ENCODE measurements around the gene PYM1. TPM values are rescaled to one million over a fixed set of nuclear protein-coding genes. Genes with fewer than 3 reads are reported as not detected.

Gene PYM1
- total and polyA plus RNA-seq, 2 of the 13 experiments (the other 11 are each of a cell fraction or from before 2014, with no cell fraction given) = 44.0 to 51.8 TPM

- FAIRE-seq = no peak
- CTCF ChIA-PET (ENCODE audit: low intra/inter-chr PET ratio, low total read pairs) = interaction anchor here (1.5 kb wide), 1 partner anchor 9 kb away, joined by 5 read pairs; no protein-coding TSS in a partner anchor
- WGBS (ENCODE audit: low lambda C conversion rate) = 2% methylated on average over 10 of the region's 10 CpGs
Observed at GRCh38 chr12:55931317-55931779, 3.7 kb upstream of the PYM1 start.

More at GRCh38 chr12:55931317-55931779, 3.7 kb upstream of the PYM1 start:
- POLR2A ChIA-PET = interaction anchor here (2.0 to 10.5 kb wide), 3 partner anchors 42 to 114 kb away, joined by 11 to 108 read pairs (median 20); partner anchors contain the start of genes DNAJC14, ORMDL2, RAB5B and SARNP
- DNase-seq (ENCODE audit: low spot score) = no peak
- Histone ChIP-seq H2AFZ (ENCODE audit: low read length) (no peak overlapping the region), H3K79me2 (ENCODE audit: insufficient read depth, low read length) (peaks cover 15% of the 10 kb centered on the region), H3K27me3 (ENCODE audit: control insufficient read depth in 1 of 2, insufficient read depth in 2 of 2, low read length in 2 of 2) (peaks cover 0 to 11% of the 10 kb centered on the region in 2 experiments; a peak in 1 of 5 replicates), H3K36me3 (replicated peaks in 1 of 2; ENCODE audit: control insufficient read depth in 1 of 2, insufficient read depth in 2 of 2, low read length in 2 of 2) (no peaks in the 10 kb centered on the region), H3K4me1 (ENCODE audit: insufficient read depth, low read length) (peaks cover 49% of the 10 kb centered on the region), H3K9ac (ENCODE audit: insufficient read depth, low read depth, low read length) (peak overlapping the region; percentile 61), H3K4me3 (replicated peaks in 1 of 3; ENCODE audit: insufficient read depth in 1 of 3, low read depth in 2 of 3, low read length in 3 of 3) (peak overlapping the region; percentile 70 to 80 (median 80)), H3K27ac (ENCODE audit: extremely low read length, insufficient read depth, low read length) (no peak overlapping the region), H3K4me2 (ENCODE audit: low read depth, low read length) (peak overlapping the region; percentile 97), H3K9me3 (ENCODE audit: low read length) (no peaks in the 10 kb centered on the region), H4K20me1 (ENCODE audit: insufficient read depth, low read length) (no peaks in the 10 kb centered on the region)
- ATAC-seq = no peak
- no TSS peak for BruUV-seq (replicated peaks)
- intact Hi-C loops (cut with micrococcal nuclease; ENCODE audit: unreplicated experiment) = loop anchor here (1.0 to 5.0 kb wide), 2 partner anchors 110 to 194 kb away; partner anchors contain the start of gene RPS26
- 0 out of 2 replicates have a peak, but pooled peaks have one; percentile 32 for TF ChIP-seq HIVEP1 (CRISPR knock-in tag; IDR thresholded peaks at IDR 0.05)
- TF ChIP-seq U2AF1 (optimal IDR thresholded peaks at IDR 0.05; ENCODE audit: low read depth, low read length) = no peak
- TF ChIP-seq SAFB2 (CRISPR knock-in tag; IDR thresholded peaks at IDR 0.05; ENCODE audit: borderline replicate concordance, low read depth) = no peak
- peak; percentile 24 for TF ChIP-seq ZNF781 (CRISPR knock-in tag; IDR thresholded peaks at IDR 0.05; ENCODE audit: borderline replicate concordance, not compliant biosample characterization)
- TF ChIP-seq KDM5B (CRISPR knock-in tag; IDR thresholded peaks at IDR 0.05; ENCODE audit: borderline replicate concordance) = 0 out of 2 replicates have a peak, but pooled peaks have one; percentile 4
- TF ChIP-seq GABPA (IDR thresholded peaks at IDR 0.05; ENCODE audit: low read depth, low read length) = no peak
- TF ChIP-seq GABPA (CRISPR knock-in tag; IDR thresholded peaks at IDR 0.05; ENCODE audit: low read depth) = 0 out of 2 replicates have a peak, but pooled peaks have one; percentile 8
- TF ChIP-seq NR1H2 (CRISPR knock-in tag; IDR thresholded peaks at IDR 0.05; ENCODE audit: borderline replicate concordance, low read depth) = 0 out of 2 replicates have a peak, but pooled peaks have one; percentile 55
- TF ChIP-seq, protein P1, sequence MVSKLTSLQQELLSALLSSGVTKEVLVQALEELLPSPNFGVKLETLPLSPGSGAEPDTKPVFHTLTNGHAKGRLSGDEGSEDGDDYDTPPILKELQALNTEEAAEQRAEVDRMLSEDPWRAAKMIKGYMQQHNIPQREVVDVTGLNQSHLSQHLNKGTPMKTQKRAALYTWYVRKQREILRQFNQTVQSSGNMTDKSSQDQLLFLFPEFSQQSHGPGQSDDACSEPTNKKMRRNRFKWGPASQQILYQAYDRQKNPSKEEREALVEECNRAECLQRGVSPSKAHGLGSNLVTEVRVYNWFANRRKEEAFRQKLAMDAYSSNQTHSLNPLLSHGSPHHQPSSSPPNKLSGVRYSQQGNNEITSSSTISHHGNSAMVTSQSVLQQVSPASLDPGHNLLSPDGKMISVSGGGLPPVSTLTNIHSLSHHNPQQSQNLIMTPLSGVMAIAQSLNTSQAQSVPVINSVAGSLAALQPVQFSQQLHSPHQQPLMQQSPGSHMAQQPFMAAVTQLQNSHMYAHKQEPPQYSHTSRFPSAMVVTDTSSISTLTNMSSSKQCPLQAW (CRISPR knock-in tag; IDR thresholded peaks at IDR 0.05) = peak; percentile 41; the same call in 1 of the 2 replicates
- TF ChIP-seq ZBTB7A (CRISPR knock-in tag; IDR thresholded peaks at IDR 0.05) = no peak
- 0 out of 2 replicates have a peak, but pooled peaks have one; percentile 33 for TF ChIP-seq ZNF329 (CRISPR knock-in tag; IDR thresholded peaks at IDR 0.05; ENCODE audit: low read depth)
- in situ Hi-C loops (cut with HindIII; ENCODE audit: extremely low pct_ligation_motif_present, low pct_unique_long_range_greater_than_20kb) = no loop called here

Measured in HepG2 (cell line).